GM23248 (cell line): ENCODE data around the gene SRSF8.
"Not testable (repeated sequence)": the region's sequence is repeated elsewhere in the genome, so short reads cannot be mapped to it uniquely, and the experiment has no call there.

Source experiments
- EZH2 ChIP-seq: fragments of 200-600 bp; sonication (generic); IDR thresholded peaks from 2 replicates; pipeline ENCODE4 v1.6.1; 2018; ENCODE audit warnings: antibody characterized with exemption, mild to moderate bottlenecking; ENCODE audit not compliant: insufficient read depth, poor library complexity, severe bottlenecking
- EZH2phosphoT487 ChIP-seq: fragments of 200-600 bp; sonication (generic); IDR thresholded peaks from 2 replicates; pipeline ENCODE4 v1.6.1; 2018; ENCODE audit warnings: antibody characterized with exemption, moderate library complexity, mild to moderate bottlenecking, low read depth; ENCODE audit not compliant: insufficient read depth

GRCh38 chr11:95049122-95049521 is 17.6 kb upstream of the SRSF8 start, which contains the start of gene KDM4F:
- TF ChIP-seq EZH2phosphoT487, EZH2: not testable (repeated sequence)
